Bronchial epithelial cell (primary cell): ENCODE results near the gene SMARCD3. TPM values are rescaled to one million over a fixed set of nuclear protein-coding genes. Genes with fewer than 3 reads are reported as not detected.
A peak's percentile ranks its signal among the peaks of the same experiment; 100 is the strongest.

Experiments
- DNase-seq: peaks from one replicate; pipeline ENCODE4 v3.0.0-alpha.2; 2010; ENCODE audit warnings: low read depth
- FAIRE-seq: peaks from 2 replicates; lab custom pipeline; 2011; peaks lifted over from hg19 to GRCh38; lab: Jason Lieb, UNC
- H3K27me3 ChIP-seq: 2 replicates; pipeline ENCODE4 v1.5.1; 2011; ENCODE audit warnings: low read length; ENCODE audit not compliant: control insufficient read depth, insufficient read depth
- H3K36me3 ChIP-seq: 2 replicates; pipeline ENCODE4 v1.5.1; 2011; ENCODE audit warnings: low read length; ENCODE audit not compliant: control insufficient read depth, insufficient read depth
- H3K4me3 ChIP-seq: 2 replicates; pipeline ENCODE4 v1.5.1; 2011; ENCODE audit warnings: mild to moderate bottlenecking, low read depth, low read length, control low read depth
- total RNA-seq: library from RNA; depleted of rRNA; stranded (reverse); fragments of >200 nt; gene quantifications from 2 replicates; pipeline ENCODE4 v1.2.1, GENCODE V29; 2014
- TF ChIP-seq, protein P1 (sequence below): IDR thresholded peaks from 2 replicates; pipeline ENCODE4 v1.5.1; 2011; ENCODE audit warnings: mild to moderate bottlenecking, moderate library complexity, low read length, control low read depth, inconsistent platforms; ENCODE audit not compliant: insufficient read depth, severe bottlenecking

The SMARCD3 gene
- total RNA-seq, 1 donor from 2014 or later = 2.1 TPM

DNA sequence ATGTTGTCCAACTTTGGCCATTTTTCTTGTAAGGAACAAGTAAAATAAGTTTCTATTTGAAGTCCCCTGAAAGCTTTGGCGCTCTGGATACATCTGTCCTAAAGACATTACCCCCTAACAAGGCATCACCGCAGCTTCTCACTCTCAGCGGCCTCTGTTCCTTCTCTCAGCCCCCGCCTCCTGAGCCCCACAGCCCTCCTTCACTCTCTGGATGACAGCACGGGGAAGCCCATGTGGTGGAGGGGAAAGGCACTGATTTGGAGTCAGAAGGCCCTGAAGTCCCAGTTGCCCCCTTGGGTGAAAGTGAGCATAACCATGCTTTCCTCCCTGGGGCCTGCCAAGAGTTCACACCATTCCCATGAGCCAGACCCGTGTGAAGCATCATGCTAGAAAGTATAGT lies 42.8 kb downstream of the SMARCD3 start:
- Histone ChIP-seq H3K4me3 (no peak overlapping the region), H3K36me3 (no peaks in the 10 kb centered on the region), H3K27me3 (peaks cover 2% of the 10 kb centered on the region)
- no peak for FAIRE-seq
- TF ChIP-seq, protein P1, sequence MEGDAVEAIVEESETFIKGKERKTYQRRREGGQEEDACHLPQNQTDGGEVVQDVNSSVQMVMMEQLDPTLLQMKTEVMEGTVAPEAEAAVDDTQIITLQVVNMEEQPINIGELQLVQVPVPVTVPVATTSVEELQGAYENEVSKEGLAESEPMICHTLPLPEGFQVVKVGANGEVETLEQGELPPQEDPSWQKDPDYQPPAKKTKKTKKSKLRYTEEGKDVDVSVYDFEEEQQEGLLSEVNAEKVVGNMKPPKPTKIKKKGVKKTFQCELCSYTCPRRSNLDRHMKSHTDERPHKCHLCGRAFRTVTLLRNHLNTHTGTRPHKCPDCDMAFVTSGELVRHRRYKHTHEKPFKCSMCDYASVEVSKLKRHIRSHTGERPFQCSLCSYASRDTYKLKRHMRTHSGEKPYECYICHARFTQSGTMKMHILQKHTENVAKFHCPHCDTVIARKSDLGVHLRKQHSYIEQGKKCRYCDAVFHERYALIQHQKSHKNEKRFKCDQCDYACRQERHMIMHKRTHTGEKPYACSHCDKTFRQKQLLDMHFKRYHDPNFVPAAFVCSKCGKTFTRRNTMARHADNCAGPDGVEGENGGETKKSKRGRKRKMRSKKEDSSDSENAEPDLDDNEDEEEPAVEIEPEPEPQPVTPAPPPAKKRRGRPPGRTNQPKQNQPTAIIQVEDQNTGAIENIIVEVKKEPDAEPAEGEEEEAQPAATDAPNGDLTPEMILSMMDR = no peak
- no peak for DNase-seq

DNA sequence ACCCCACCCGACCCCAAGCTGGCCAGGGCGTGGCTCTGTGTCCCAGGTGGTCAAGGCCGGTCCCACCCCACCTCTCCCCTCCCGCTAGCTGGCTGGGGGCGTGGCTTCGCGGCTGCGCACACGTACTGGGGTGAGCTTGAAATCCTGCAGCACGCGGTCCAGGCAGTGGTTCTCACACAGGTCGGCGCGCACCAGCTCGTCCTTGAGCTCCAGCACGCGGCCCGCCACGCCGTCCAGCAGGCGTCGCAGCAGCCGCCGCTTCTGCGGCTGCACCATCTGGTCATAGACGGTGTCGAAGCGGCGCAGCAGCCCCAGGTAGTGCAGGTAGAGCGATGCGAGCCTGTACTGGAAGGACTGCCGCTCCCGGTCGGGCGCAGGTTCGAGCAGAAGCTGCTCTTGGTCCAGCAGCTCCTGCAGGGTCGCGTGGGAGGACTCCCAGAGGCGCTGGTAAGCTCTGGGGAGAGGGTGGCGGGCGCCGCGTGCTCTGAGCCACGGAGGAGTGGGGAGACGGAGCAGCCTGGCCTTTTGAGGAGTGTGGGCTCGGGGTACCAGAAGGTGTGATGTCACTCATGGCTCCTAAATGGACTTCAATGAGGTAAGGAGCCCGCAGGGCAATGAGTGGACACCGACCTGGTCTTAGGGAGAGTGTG lies 44.0 kb downstream of the SMARCD3 start:
- Histone ChIP-seq H3K36me3 (no peaks in the 10 kb centered on the region), H3K27me3 (peaks cover 2% of the 10 kb centered on the region), H3K4me3 (no peak overlapping the region)
- DNase-seq = no peak
- no peak for FAIRE-seq
- TF ChIP-seq, protein P1 = peak; percentile 14

DNA sequence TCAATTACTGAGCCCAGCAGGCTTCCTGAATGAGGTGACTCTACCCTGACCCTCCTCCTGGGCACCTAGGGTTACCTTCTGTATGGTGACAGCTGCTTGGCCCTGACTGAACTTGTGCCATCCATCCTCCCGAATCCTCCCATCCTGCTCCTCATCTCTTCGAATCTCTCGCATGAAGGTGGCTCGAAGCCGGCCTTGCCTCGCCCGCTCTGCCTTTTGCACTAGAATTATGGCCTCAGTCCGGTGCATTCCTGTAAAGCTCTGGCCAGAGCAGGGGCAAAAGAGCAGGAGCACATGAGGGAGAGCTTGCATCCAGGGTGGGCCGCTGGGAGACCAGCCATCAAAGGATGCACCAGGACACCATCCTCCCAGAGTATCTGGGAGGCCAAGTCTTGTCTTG lies 45.7 kb downstream of the SMARCD3 start:
- no peak overlapping the region for H3K4me3 ChIP-seq
- DNase-seq (no peak), FAIRE-seq (no peak)
- peaks cover 2% of the 10 kb centered on the region for H3K27me3 ChIP-seq
- H3K36me3 ChIP-seq = no peaks in the 10 kb centered on the region
- TF ChIP-seq, protein P1 = no peak

DNA sequence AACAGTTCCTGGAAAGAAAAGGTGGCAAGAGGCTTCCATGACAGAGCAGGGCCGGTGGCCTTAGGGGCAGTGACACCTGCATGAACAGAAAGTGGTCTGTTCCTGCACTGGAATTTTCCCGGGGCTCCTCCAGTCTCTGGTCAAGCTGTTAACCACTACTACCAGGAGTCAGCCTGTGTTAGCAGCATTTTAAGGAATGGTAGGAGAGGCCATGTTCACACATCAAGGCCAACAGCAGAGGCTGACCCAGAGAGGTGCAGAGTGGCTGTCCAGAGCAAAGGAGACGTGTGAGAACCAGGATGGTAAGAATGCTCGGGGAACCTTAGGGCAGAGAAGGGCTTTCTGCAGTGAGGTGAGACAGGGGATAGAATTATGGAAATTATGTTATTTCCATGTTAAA lies 46.7 kb downstream of the SMARCD3 start:
- no peak overlapping the region for H3K4me3 ChIP-seq
- no peak for FAIRE-seq
- no peaks in the 10 kb centered on the region for H3K36me3 ChIP-seq
- no peak for DNase-seq
- TF ChIP-seq, protein P1 = no peak
- H3K27me3 ChIP-seq = peaks cover 2% of the 10 kb centered on the region

DNA sequence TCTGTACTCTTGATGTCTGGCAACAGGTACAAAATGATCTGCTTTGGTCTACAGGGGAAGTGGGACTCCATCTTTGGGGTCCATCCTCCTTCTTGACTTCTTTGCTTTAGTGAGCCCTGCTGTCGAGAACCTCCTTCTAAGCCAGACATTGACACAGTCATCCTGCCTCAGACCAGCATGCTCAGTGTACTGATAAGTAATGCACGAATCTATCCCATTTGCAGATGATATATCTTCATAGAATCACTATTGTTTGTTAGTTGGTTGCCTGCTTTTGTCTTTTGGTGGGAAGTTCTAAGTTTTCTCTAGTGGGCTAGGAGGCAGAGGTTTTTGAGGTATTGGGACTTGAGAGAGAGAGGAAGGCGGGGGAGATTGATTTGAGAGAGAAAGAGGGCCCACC lies 47.1 kb downstream of the SMARCD3 start:
- TF ChIP-seq, protein P1 = no peak
- peaks cover 4% of the 10 kb centered on the region for H3K27me3 ChIP-seq
- H3K4me3 ChIP-seq = no peak overlapping the region

More for the DNA sequence above, 47.1 kb downstream of the SMARCD3 start:
- H3K36me3 ChIP-seq = no peaks in the 10 kb centered on the region
- FAIRE-seq (no peak), DNase-seq (no peak)
